ENCODE results near the gene ANKRD33.
A peak's percentile ranks its signal among the peaks of the same experiment; 100 is the strongest.

Gene ANKRD33

GRCh38 chr12:51917746-51918453 is 30.0 kb downstream of the ANKRD33 start:
- DNase-seq (ENCODE audit: low read depth): no peak

DNA sequence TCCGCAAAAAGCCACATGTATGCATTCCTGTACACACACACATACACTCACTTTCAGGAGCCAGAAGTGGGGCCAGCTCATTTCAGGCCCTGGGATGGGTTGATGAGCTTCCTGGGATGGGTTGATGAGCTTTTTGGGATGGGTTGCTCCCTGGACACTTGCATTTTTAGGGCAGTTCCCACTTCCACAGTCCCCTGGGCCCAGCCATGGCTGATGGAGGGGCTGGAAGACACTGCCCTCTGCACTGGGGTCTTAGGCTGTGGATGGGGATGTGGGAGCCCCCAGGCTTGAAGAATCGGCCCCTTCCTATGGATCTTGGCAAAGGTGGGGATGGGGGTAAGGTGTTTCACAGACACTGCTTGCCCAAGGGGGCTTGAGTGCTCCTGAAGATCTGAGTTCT is 32.1 kb downstream of the ANKRD33 start:
- no peak for DNase-seq (ENCODE audit: low read depth)

DNA sequence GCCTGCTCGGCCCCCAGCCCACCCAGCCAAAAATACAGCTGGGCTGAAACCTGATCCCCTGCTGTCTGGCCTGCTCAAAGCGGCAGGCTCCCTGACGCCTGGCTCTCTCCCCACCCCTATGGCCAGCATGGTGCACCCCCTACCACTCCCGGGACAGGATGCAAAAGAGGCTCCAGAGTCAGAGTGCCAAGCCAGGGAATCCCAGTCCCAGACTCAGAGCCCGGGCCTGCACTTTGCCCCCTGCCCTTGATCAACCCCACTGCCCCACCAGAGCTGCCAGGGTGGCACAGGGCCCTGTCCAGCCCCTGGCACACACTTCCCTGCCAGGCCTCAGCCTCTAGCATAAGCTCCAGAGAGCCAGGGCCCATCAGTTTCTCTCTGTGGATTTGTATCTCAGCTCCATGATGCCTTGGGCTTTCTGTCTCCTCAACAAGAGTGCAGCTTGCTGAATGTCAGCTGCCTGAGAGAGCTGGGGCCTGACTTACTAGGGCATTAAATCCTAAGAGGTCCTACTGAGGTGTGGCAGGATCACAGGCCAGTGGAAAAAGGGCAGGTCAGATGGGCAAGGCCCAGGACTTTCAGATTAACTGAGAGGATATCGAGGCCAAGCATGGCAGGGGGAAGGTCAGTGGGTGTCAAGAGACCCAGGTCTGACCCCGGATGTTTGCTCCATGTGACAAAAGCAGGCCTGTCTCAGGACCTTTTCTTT is 33.3 kb downstream of the ANKRD33 start:
- no peak for DNase-seq (ENCODE audit: low read depth)

DNA sequence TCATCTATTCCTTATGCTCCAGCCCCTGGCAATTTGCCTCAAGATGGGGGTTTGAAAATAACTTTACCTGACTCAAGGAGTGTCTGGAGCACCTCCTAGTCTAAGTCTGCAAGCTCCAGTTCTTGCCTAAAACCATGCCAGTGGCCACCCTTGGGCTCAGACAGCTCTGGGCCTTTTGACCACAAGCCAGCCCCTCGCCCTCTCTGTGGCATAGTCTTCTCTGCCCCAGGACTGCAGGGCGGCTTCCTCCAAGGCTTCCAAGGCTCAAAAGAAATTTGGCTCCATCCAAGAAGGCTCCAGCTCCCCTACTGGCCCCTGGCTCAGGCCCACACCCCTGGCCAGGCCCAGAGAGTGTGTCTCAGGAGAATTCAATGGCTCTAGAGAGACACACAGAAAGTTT is 34.2 kb downstream of the ANKRD33 start:
- DNase-seq (ENCODE audit: low read depth): no peak

DNA sequence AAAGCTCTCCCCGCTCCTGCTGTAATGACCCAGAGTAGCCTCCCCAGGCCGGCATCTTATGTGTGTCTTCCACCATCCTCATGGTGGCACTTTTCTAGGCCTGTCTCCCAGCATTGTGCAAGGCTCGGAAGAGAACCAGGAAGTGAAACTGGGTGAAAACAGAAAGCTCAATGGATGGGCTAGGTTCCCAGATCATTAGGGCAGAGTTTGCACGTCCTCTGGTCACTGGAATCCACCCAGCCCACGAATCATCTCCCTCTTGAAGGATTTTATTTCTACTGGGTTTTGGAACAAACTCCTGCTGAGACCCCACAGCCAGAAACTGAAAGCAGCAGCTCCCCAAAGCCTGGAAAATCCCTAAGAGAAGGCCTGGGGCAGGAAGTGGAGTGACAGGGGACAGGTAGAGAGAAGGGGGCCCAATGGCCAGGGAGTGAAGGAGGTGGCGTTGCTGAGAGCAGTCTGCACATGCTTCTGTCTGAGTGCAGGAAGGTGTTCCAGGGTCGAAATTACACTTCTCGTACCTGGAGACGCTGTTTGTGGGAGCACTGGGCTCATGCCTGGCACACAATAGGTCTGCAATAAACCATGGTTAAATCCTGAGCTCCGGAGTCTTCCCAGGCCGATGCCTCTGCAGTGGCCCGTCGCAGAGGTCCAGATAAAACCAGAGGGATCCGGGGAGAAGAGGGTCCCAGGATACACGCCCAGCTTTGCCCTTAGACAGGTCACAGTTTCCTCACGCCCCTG is 35.0 kb downstream of the ANKRD33 start:
- peak; percentile 78 for DNase-seq (ENCODE audit: low read depth)

- no peak for DNase-seq (ENCODE audit: low read depth)
Observed at GRCh38 chr12:51923506-51924365, 35.8 kb downstream of the ANKRD33 start.

DNA sequence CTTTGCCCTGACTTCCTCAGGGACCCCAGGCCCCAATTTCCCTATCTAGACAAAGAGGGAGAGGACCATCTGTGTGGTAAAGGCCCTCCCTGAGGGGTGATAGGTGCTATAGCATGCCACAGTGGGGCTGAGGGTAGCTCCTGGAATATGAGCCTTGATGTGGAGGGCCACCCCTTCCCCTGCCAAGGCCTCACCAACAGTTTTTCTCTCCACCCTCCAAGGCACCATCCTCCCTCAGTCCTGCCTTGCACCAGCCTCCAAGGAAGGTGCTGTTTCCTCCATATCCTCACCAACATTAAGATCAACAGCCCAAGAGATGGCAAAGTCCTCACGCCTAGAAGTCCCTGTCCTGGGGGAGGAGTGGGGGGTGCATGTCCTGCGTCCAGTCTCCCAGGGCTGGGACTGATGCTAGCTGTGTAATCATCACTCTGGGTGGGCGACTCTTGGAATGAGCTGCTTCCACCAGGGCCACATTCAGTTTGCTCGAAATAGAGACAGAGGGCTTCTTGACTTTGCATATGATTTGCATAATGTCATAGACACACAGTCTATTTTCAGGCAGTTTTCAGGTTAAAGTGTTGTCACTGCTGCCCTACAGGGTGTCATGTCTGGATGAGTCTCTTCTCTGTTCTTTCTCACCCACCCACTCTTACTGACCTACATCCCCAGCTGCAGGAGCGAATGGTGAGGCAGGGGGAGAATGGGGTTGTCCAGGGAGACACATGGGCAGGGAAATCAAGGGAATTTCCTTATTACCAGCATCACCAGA is 36.8 kb downstream of the ANKRD33 start:
- DNase-seq (ENCODE audit: low read depth): no peak

- no peak for DNase-seq (ENCODE audit: low read depth)
Observed at GRCh38 chr12:51925346-51926063, 37.6 kb downstream of the ANKRD33 start.

- DNase-seq (ENCODE audit: low read depth): no peak
Observed at GRCh38 chr12:51926064-51926632, 38.2 kb downstream of the ANKRD33 start.

- DNase-seq (ENCODE audit: low read depth): no peak
Observed at GRCh38 chr12:51926718-51927117, 38.8 kb downstream of the ANKRD33 start.

- DNase-seq (ENCODE audit: low read depth): no peak
Observed at GRCh38 chr12:51932218-51933076, 44.5 kb downstream of the ANKRD33 start.

- no peak for DNase-seq (ENCODE audit: low read depth)
Observed at GRCh38 chr12:51934080-51934479, 46.2 kb downstream of the ANKRD33 start.

DNA sequence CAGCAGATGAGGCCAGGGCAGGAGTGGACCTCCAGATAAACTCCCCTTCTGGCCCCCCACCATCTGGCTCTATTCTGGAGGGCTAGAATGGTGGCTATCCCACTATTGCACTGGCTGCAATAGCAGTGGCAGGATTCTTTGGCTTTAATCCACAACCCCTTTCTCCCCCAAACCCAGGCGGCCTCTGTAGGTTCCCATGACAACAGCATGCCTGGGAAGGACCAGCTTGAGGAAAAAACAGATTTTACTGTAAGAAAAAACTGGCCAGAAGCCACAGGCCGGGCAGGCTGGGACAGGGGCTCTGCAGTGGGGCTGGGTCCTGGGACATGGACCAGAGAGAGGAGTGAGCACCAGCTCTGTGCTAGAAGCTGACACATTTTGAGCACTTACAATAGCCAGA is 50.0 kb downstream of the ANKRD33 start:
- no peak for DNase-seq (ENCODE audit: low read depth)

DNA sequence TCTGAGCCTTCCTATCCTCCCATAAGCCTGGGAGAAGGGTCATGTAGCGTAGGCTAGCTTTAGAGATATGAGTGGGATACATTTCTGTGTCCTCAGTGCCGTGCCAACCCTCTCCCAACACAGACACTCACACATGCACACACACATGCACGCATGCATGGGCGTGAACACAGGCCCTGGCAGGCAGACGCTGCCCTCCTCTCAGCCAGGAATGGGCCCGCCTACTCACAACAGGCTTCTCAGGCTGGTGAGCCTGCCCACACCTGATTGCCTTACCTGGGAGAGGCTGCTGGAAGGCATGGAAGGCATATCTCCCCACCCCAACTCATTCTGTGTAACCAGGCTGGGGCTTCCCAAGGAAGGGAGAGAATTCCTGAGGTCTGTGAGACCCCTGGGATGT is 50.8 kb downstream of the ANKRD33 start:
- DNase-seq (ENCODE audit: low read depth): no peak

- no peak for DNase-seq (ENCODE audit: low read depth)
Observed at GRCh38 chr12:51941011-51941581, 53.2 kb downstream of the ANKRD33 start.

Measured in stromal cell of bone marrow (primary cell).